Neural cell (in vitro differentiated cells): ENCODE results near the gene AGPAT4. TPM values are rescaled to one million over a fixed set of nuclear protein-coding genes. Genes with fewer than 3 reads are reported as not detected.

ENCODE experiments used
- H2AFZ ChIP-seq: fragments of 200-600, 300-800 bp; sonication (generic), shearing (Covaris generic); 2 replicates; pipeline ENCODE4 v1.6.0; 2014; ENCODE audit warnings: low read depth, mild to moderate bottlenecking, antibody characterized with exemption, low read length, moderate library complexity
- H3F3A ChIP-seq: fragments of 200-600 bp; shearing (Covaris generic); 2 replicates; pipeline ENCODE4 v1.6.1; 2016; ENCODE audit warnings: mild to moderate bottlenecking, moderate library complexity, mixed read lengths, antibody characterized with exemption, low read length; ENCODE audit not compliant: insufficient read depth, poor library complexity, severe bottlenecking
- H3K27ac ChIP-seq: fragments of 200-600, 300-800 bp; sonication (generic), shearing (Covaris generic); 2 replicates; pipeline ENCODE4 v1.5.1; 2014; ENCODE audit warnings: mild to moderate bottlenecking, low read length, moderate library complexity
- H3K27me3 ChIP-seq: fragments of 300-800, 200-600 bp; sonication (generic), shearing (Covaris generic); 2 replicates; pipeline ENCODE4 v1.6.0; 2014; ENCODE audit warnings: mild to moderate bottlenecking, low read depth, low read length, moderate library complexity; ENCODE audit not compliant: insufficient read depth
- H3K36me3 ChIP-seq: fragments of 300-800, 200-600 bp; sonication (generic), shearing (Covaris generic); 2 replicates; pipeline ENCODE4 v1.5.1; 2014; ENCODE audit warnings: mild to moderate bottlenecking, antibody characterized with exemption, low read length, moderate library complexity; ENCODE audit not compliant: insufficient read depth
- H3K4me2 ChIP-seq: fragments of 300-800, 200-600 bp; sonication (generic), shearing (Covaris generic); 2 replicates; pipeline ENCODE4 v1.6.0; 2014; ENCODE audit warnings: mild to moderate bottlenecking, low read length
- H3K4me3 ChIP-seq: fragments of 300-800, 200-600 bp; sonication (generic), shearing (Covaris generic); 2 replicates; pipeline ENCODE4 v1.5.1; 2014; ENCODE audit warnings: mild to moderate bottlenecking, low read length, moderate library complexity
- H3K79me2 ChIP-seq: fragments of 200-600 bp; shearing (Covaris generic); replicated peaks from 2 replicates; pipeline ENCODE4 v1.6.0; 2014; ENCODE audit warnings: mild to moderate bottlenecking, low read length, moderate library complexity; ENCODE audit not compliant: insufficient read depth
- H3K9ac ChIP-seq: fragments of 300-800, 200-600 bp; sonication (generic), shearing (Covaris generic); 2 replicates; pipeline ENCODE4 v1.6.1; 2016; ENCODE audit warnings: mild to moderate bottlenecking, low read length, mixed read lengths
- H3K9me2 ChIP-seq: fragments of 200-600 bp; shearing (Covaris generic); 2 replicates; pipeline ENCODE4 v1.6.1; 2016; ENCODE audit warnings: mild to moderate bottlenecking, low read length, mixed read lengths; ENCODE audit not compliant: insufficient read depth
- H3K9me3 ChIP-seq: fragments of 200-600, 300-800 bp; sonication (generic), shearing (Covaris generic); 2 replicates; pipeline ENCODE4 v1.6.1; 2016; ENCODE audit warnings: mild to moderate bottlenecking, mixed run types, low read length, moderate library complexity, mixed read lengths
- H4K20me1 ChIP-seq: fragments of 200-600 bp; shearing (Covaris generic); 2 replicates; pipeline ENCODE4 v1.6.1; 2016; ENCODE audit warnings: mild to moderate bottlenecking, mixed run types; ENCODE audit not compliant: insufficient read depth
- CTCF ChIP-seq: fragments of 450-650 bp; IDR thresholded peaks from 2 replicates; pipeline ENCODE4 v1.5.1; 2014; ENCODE audit warnings: antibody characterized with exemption, mild to moderate bottlenecking, moderate library complexity; ENCODE audit not compliant: poor library complexity, severe bottlenecking
- EP300 ChIP-seq: fragments of 450-650 bp; conservative IDR thresholded peaks from 2 replicates; pipeline ENCODE4 v1.6.1; 2014; ENCODE audit warnings: antibody characterized with exemption, mild to moderate bottlenecking, moderate library complexity; ENCODE audit not compliant: poor library complexity, severe bottlenecking
- EZH2 ChIP-seq: fragments of 200-600, 300-800 bp; shearing (Covaris generic), sonication (generic); IDR thresholded peaks from 2 replicates; pipeline ENCODE4 v1.6.1; 2014; ENCODE audit warnings: antibody characterized with exemption, low read length, borderline replicate concordance, mild to moderate bottlenecking; ENCODE audit not compliant: insufficient read depth, poor library complexity, severe bottlenecking
- MXI1 ChIP-seq: fragments of 450-650 bp; conservative IDR thresholded peaks from 2 replicates; pipeline ENCODE4 v1.6.1; 2014; ENCODE audit warnings: antibody characterized with exemption, mild to moderate bottlenecking; ENCODE audit not compliant: poor library complexity, severe bottlenecking
- POLR2AphosphoS5 ChIP-seq: IDR thresholded peaks from 2 replicates; pipeline ENCODE4 v1.6.1; 2012
- RAD21 ChIP-seq: fragments of 450-650 bp; conservative IDR thresholded peaks from 2 replicates; pipeline ENCODE4 v1.6.1; 2014; ENCODE audit warnings: antibody characterized with exemption, mild to moderate bottlenecking, moderate library complexity
- REST ChIP-seq: IDR thresholded peaks from 2 replicates; pipeline ENCODE4 v1.6.1; 2012; ENCODE audit warnings: borderline replicate concordance
- SMC3 ChIP-seq: fragments of 450-650 bp; conservative IDR thresholded peaks from 2 replicates; pipeline ENCODE4 v1.6.1; 2014; ENCODE audit warnings: antibody characterized with exemption, mild to moderate bottlenecking, moderate library complexity; ENCODE audit not compliant: poor library complexity
- TAF1 ChIP-seq: IDR thresholded peaks from 2 replicates; pipeline ENCODE4 v1.6.1; 2012; ENCODE audit warnings: low read depth
- polyA plus RNA-seq: library from polyadenylated mRNA; depleted of rRNA; stranded (reverse); fragments of >200 nt; gene quantifications from 2 replicates; pipeline ENCODE4 v1.2.3, GENCODE V29; 2014

Gene AGPAT4
- polyA plus RNA-seq, 1 donor from 2014 or later, result 42.6 TPM

GRCh38 chr6:161254126-161254463, 19.8 kb downstream of the AGPAT4 start:
- Histone ChIP-seq H2AFZ (no peak overlapping the region), H3K79me2 (peaks cover 85% of the 10 kb centered on the region), H3K9me3 (peaks cover 7% of the 10 kb centered on the region), H3K27ac (no peak overlapping the region), H3K4me2 (no peak overlapping the region), H4K20me1 (peaks cover 3% of the 10 kb centered on the region), H3K27me3 (no peaks in the 10 kb centered on the region), H3K36me3 (no peaks in the 10 kb centered on the region), H3K4me3 (no peak overlapping the region), H3K9ac (no peak overlapping the region), H3K9me2 (no peaks in the 10 kb centered on the region), H3F3A (no peaks in the 10 kb centered on the region)
- no peak for TF ChIP-seq SMC3
- TF ChIP-seq POLR2AphosphoS5, result no peak
- no peak for TF ChIP-seq EZH2
- no peak for TF ChIP-seq REST
- no peak for TF ChIP-seq TAF1
- no peak for TF ChIP-seq EP300
- no peak for TF ChIP-seq CTCF
- TF ChIP-seq RAD21, result no peak
- TF ChIP-seq MXI1, result no peak

- no peaks in the 10 kb centered on the region for H3F3A ChIP-seq
- no peak for TF ChIP-seq POLR2AphosphoS5
- no peak for TF ChIP-seq SMC3
- no peak for TF ChIP-seq MXI1
- no peak overlapping the region for H3K4me3 ChIP-seq
- H4K20me1 ChIP-seq, result peaks cover 3% of the 10 kb centered on the region
- H3K79me2 ChIP-seq, result peaks cover 88% of the 10 kb centered on the region
- no peak overlapping the region for H3K9ac ChIP-seq
- H3K9me3 ChIP-seq, result peaks cover 7% of the 10 kb centered on the region
- no peak overlapping the region for H3K4me2 ChIP-seq
- H3K27me3 ChIP-seq, result no peaks in the 10 kb centered on the region
- no peak overlapping the region for H3K27ac ChIP-seq
- no peak overlapping the region for H2AFZ ChIP-seq
- H3K36me3 ChIP-seq, result no peaks in the 10 kb centered on the region
- H3K9me2 ChIP-seq, result no peaks in the 10 kb centered on the region
Measured at GRCh38 chr6:161251345-161251744, 22.5 kb downstream of the AGPAT4 start.

GRCh38 chr6:161249327-161249726, 24.5 kb downstream of the AGPAT4 start:
- Histone ChIP-seq H4K20me1 (no peaks in the 10 kb centered on the region), H2AFZ (no peak overlapping the region), H3K4me2 (no peak overlapping the region), H3K27ac (no peak overlapping the region), H3K9me3 (peaks cover 7% of the 10 kb centered on the region), H3K27me3 (no peaks in the 10 kb centered on the region), H3K79me2 (peaks cover 87% of the 10 kb centered on the region), H3K9ac (no peak overlapping the region), H3K4me3 (no peak overlapping the region), H3K9me2 (no peaks in the 10 kb centered on the region), H3K36me3 (peaks cover 4% of the 10 kb centered on the region), H3F3A (no peaks in the 10 kb centered on the region)
- TF ChIP-seq EZH2 (no peak), EP300 (no peak), POLR2AphosphoS5 (no peak), SMC3 (no peak), TAF1 (no peak), RAD21 (no peak), MXI1 (no peak), CTCF (no peak), REST (no peak)
